Measurements from ENCODE around the gene GABRP.

DNA sequence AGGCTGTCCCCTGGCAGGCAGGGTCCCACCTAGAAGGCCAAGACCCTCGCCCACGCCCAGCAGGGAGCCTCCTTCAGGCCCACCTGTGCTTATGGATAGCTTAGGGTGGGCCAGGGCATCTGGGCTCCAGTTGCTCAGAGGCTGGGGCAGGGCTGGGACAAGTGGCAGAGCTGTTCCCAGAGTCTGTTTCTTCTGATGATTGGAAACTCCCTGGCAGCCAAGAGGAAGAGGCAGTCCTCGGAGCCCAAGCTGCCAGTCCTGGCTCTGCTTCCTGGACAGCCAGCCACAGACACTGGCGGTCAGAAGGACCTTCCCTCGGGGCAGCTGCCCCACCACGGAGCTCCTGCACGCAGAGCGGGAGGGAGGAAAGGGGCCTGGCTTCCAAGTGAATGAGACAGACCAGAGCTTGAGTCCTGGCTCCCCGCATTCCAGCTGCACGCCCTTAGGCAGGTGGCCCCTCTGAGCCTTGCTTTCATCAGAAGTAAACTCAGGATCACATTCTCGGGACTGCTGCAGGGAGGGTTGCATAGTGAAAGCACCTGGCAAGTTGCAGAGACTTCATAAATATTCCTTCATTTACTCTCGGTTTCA, 37.9 kb upstream of the GABRP start:
- TF ChIP-seq CTCF (IDR thresholded peaks at IDR 0.05) (no peak), SMC3 (IDR thresholded peaks at IDR 0.05; ENCODE audit: low read depth, low read length) (peak; percentile 23; the same call in 1 of the 2 replicates), YY1 (IDR thresholded peaks at IDR 0.05; ENCODE audit: low read depth) (no peak), FOXM1 (IDR thresholded peaks at IDR 0.05; ENCODE audit: low read depth) (no peak), MXI1 (IDR thresholded peaks at IDR 0.05; ENCODE audit: low read depth, low read length) (peak; percentile 31; the same call in 1 of the 2 replicates), EP300 (IDR thresholded peaks at IDR 0.05; ENCODE audit: borderline replicate concordance in 1 of 2, low read depth in 1 of 2, low read length in 1 of 2) (peak in 1 of 2 experiments; percentile 90; a peak in 2 of 4 replicates), RAD21 (IDR thresholded peaks at IDR 0.05; ENCODE audit: low read length) (no peak)

Measured in SK-N-SH (cell line).